Activated T-cell treated with anti-CD3 and anti-CD28 coated beads, Interleukin-2, amount 50 U/mL, for 4 hours (primary cell): ENCODE data around the gene PRELID1. TPM values are rescaled to one million over a fixed set of nuclear protein-coding genes. Genes with fewer than 3 reads are reported as not detected.
"Not testable (repeated sequence)": the region's sequence is repeated elsewhere in the genome, so short reads cannot be mapped to it uniquely, and the experiment has no call there.

Experiments
- ATAC-seq, 2 donors: fragments of 200-7000 bp; cut with Tn5 transposase; one replicate each; pipeline ENCODE4 v1.10.0; 2021
- DNase-seq: peaks from one replicate; pipeline ENCODE4 v3.0.0-alpha.2; 2020
- H3K27me3 Mint-ChIP-seq: one replicate; pipeline ENCODE4 v1.8.0; 2021; ENCODE audit warnings: low read depth, mixed read lengths
- H3K36me3 Mint-ChIP-seq: one replicate; pipeline ENCODE4 v1.8.0; 2022; ENCODE audit warnings: mixed read lengths; ENCODE audit not compliant: insufficient read depth
- H3K4me1 Mint-ChIP-seq: one replicate; pipeline ENCODE4 v1.8.0; 2021; ENCODE audit warnings: low read depth, mixed read lengths
- H3K4me3 Mint-ChIP-seq: one replicate; pipeline ENCODE4 v1.8.0; 2021; ENCODE audit warnings: mild to moderate bottlenecking, moderate library complexity, mixed read lengths
- H3K9me3 Mint-ChIP-seq: one replicate; pipeline ENCODE4 v1.8.0; 2021; ENCODE audit warnings: mixed read lengths
- total RNA-seq, 3 donors: library from RNA; stranded (reverse); gene quantifications; one replicate each; pipeline ENCODE4 v1.2.1, GENCODE V29; 2021

The PRELID1 gene
- total RNA-seq, 3 donors from 2014 or later: 293 to 372 (median 302) TPM

- H3K9me3 Mint-ChIP-seq: no peaks in the 10 kb centered on the region
- peaks cover 64% of the 10 kb centered on the region for H3K4me1 Mint-ChIP-seq
- peak overlapping the region; percentile 92 for H3K4me3 Mint-ChIP-seq
- peaks cover 12% of the 10 kb centered on the region for H3K36me3 Mint-ChIP-seq
- DNase-seq (no peak), ATAC-seq (no peak)
- no peaks in the 10 kb centered on the region for H3K27me3 Mint-ChIP-seq
Measured at GRCh38 chr5:177304392-177305119, 957 bp downstream of the PRELID1 start.

GRCh38 chr5:177306103-177306640 lies 2.6 kb downstream of the PRELID1 start:
- H3K9me3 Mint-ChIP-seq, DNase-seq, H3K27me3 Mint-ChIP-seq, ATAC-seq: not testable (repeated sequence)
- H3K4me1 Mint-ChIP-seq: peaks cover 62% of the 10 kb centered on the region
- peak overlapping the region; percentile 92 for H3K4me3 Mint-ChIP-seq
- H3K36me3 Mint-ChIP-seq: peaks cover 12% of the 10 kb centered on the region

- ATAC-seq (no peak), DNase-seq (no peak)
- Mint-ChIP-seq H3K9me3 (no peaks in the 10 kb centered on the region), H3K36me3 (peaks cover 12% of the 10 kb centered on the region), H3K4me1 (peaks cover 59% of the 10 kb centered on the region), H3K4me3 (peak overlapping the region; percentile 24), H3K27me3 (no peaks in the 10 kb centered on the region)
Measured at GRCh38 chr5:177306674-177307543, 3.3 kb downstream of the PRELID1 start.

GRCh38 chr5:177307544-177308363 lies 4.2 kb downstream of the PRELID1 start:
- Mint-ChIP-seq H3K9me3 (no peaks in the 10 kb centered on the region), H3K27me3 (no peaks in the 10 kb centered on the region), H3K4me3 (no peak overlapping the region), H3K36me3 (peaks cover 12% of the 10 kb centered on the region), H3K4me1 (peaks cover 54% of the 10 kb centered on the region)
- DNase-seq (no peak), ATAC-seq (no peak)

- Mint-ChIP-seq H3K4me1 (peaks cover 56% of the 10 kb centered on the region), H3K36me3 (peaks cover 12% of the 10 kb centered on the region), H3K9me3 (no peaks in the 10 kb centered on the region), H3K4me3 (no peak overlapping the region), H3K27me3 (no peaks in the 10 kb centered on the region)
- DNase-seq (no peak), ATAC-seq (no peak)
Measured at GRCh38 chr5:177308740-177309139, 5.1 kb downstream of the PRELID1 start.

GRCh38 chr5:177309351-177310191 lies 6.0 kb downstream of the PRELID1 start:
- Mint-ChIP-seq H3K27me3 (no peaks in the 10 kb centered on the region), H3K4me1 (peaks cover 51% of the 10 kb centered on the region), H3K9me3 (no peaks in the 10 kb centered on the region), H3K4me3 (peak overlapping the region; percentile 60), H3K36me3 (peaks cover 12% of the 10 kb centered on the region)
- DNase-seq (peak; percentile 69), ATAC-seq (peak; percentile 24 to 28)

- H3K9me3 Mint-ChIP-seq: no peaks in the 10 kb centered on the region
- no peak for ATAC-seq
- peaks cover 12% of the 10 kb centered on the region for H3K36me3 Mint-ChIP-seq
- H3K27me3 Mint-ChIP-seq: no peaks in the 10 kb centered on the region
- no peak for DNase-seq
- H3K4me1 Mint-ChIP-seq: peaks cover 44% of the 10 kb centered on the region
- H3K4me3 Mint-ChIP-seq: peak overlapping the region; percentile 70
Measured at GRCh38 chr5:177310332-177310731, 6.7 kb downstream of the PRELID1 start.

GRCh38 chr5:177310757-177311391 lies 7.3 kb downstream of the PRELID1 start:
- no peaks in the 10 kb centered on the region for H3K27me3 Mint-ChIP-seq
- peaks cover 40% of the 10 kb centered on the region for H3K4me1 Mint-ChIP-seq
- DNase-seq (no peak), ATAC-seq (no peak)
- no peaks in the 10 kb centered on the region for H3K9me3 Mint-ChIP-seq
- H3K36me3 Mint-ChIP-seq: peaks cover 12% of the 10 kb centered on the region
- peak overlapping the region; percentile 70 for H3K4me3 Mint-ChIP-seq

- peaks cover 36% of the 10 kb centered on the region for H3K4me1 Mint-ChIP-seq
- peaks cover 7% of the 10 kb centered on the region for H3K36me3 Mint-ChIP-seq
- no peaks in the 10 kb centered on the region for H3K27me3 Mint-ChIP-seq
- no peaks in the 10 kb centered on the region for H3K9me3 Mint-ChIP-seq
- H3K4me3 Mint-ChIP-seq: peak overlapping the region; percentile 74
- ATAC-seq: no peak
- no peak for DNase-seq
Measured at GRCh38 chr5:177311392-177311722, 7.8 kb downstream of the PRELID1 start.

- H3K27me3 Mint-ChIP-seq: no peaks in the 10 kb centered on the region
- DNase-seq (peak; percentile 93), ATAC-seq (peak; percentile 90 to 91)
- peaks cover 31% of the 10 kb centered on the region for H3K4me1 Mint-ChIP-seq
- H3K9me3 Mint-ChIP-seq: no peaks in the 10 kb centered on the region
- peak within 1 kb of the TSS; percentile 74 for H3K4me3 Mint-ChIP-seq
- H3K36me3 Mint-ChIP-seq: peaks cover under 1% of the 10 kb centered on the region
Measured at GRCh38 chr5:177311723-177312648, 8.4 kb downstream of the PRELID1 start, which contains the start of gene MXD3. Gene MXD3, minus strand, starts transcription at chr5:177311898. Its CDS starts 68 bp downstream, at chr5:177311830.

GRCh38 chr5:177312649-177313181 lies 9.1 kb downstream of the PRELID1 start:
- no peaks in the 10 kb centered on the region for H3K36me3 Mint-ChIP-seq
- no peaks in the 10 kb centered on the region for H3K27me3 Mint-ChIP-seq
- peak overlapping the region; percentile 45 for H3K4me3 Mint-ChIP-seq
- peaks cover 30% of the 10 kb centered on the region for H3K4me1 Mint-ChIP-seq
- ATAC-seq (peak; percentile 10 to 15), DNase-seq (no peak)
- no peaks in the 10 kb centered on the region for H3K9me3 Mint-ChIP-seq
